ENCODE measurements around the gene OR10H3. TPM values are rescaled to one million over a fixed set of nuclear protein-coding genes. Genes with fewer than 3 reads are reported as not detected.

Gene OR10H3
- polyA plus RNA-seq, result not detected in 2 replicates

DNA sequence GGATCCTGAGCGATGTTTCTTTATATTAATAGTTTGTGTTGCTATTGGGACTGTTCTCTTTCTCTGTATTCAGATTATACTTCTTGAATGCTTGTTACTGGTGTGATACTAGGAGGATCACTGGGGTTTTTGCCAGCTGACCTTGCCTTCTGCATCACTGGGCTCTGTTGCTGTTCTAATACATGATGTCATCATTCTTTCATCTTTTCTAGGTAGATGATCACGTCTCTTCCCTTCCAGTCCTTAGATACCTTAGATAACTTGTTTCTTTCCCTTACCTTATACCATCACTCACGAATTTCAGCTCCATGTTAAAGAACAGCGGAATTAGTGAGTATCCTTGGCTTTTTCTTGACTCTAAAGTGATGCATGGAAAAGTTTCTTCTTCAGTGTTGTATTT is at the start of gene OR10H3:
TSS of gene OR10H3 (plus strand) at position 264 of the 400 bp plus-strand sequence. CDS start 3,408 bp downstream, outside the sequence.

GRCh38 chr19:15727724-15728123 is 10.1 kb upstream of the OR10H3 start, which contains the start of gene OR10H2:
Gene OR10H2 (plus strand): TSS chr19:15728024. CDS start chr19:15728044, 20 bp downstream.

GRCh38 chr19:15787611-15788155 is 49.9 kb downstream of the OR10H3 start, which contains the start of gene OR10H5:
Gene OR10H5 (plus strand): TSS chr19:15787661. CDS start chr19:15794049, 6,388 bp downstream.

Other genes starting within 250 kb of the OR10H3 start
- not detected in 2 replicates for gene CYP4F22, start 229.5 kb upstream of the OR10H3 start, polyA plus RNA-seq
- gene CYP4F8, start 122.8 kb upstream of the OR10H3 start, polyA plus RNA-seq, result not detected in 2 replicates
- 0.15 TPM in 1 of 2 replicates, not detected in the other for gene CYP4F3, start 97.1 kb upstream of the OR10H3 start, polyA plus RNA-seq
- not detected in 2 replicates for gene CYP4F12, start 64.9 kb upstream of the OR10H3 start, polyA plus RNA-seq
- not detected in 2 replicates for gene OR10H2, start 10.0 kb upstream of the OR10H3 start, polyA plus RNA-seq
- gene OR10H5, start 49.7 kb downstream of the OR10H3 start, polyA plus RNA-seq, result not detected in 2 replicates
- not detected in 2 replicates for gene OR10H1, start 77.7 kb downstream of the OR10H3 start, polyA plus RNA-seq
- not detected in 2 replicates for gene CYP4F2, start 160.1 kb downstream of the OR10H3 start, polyA plus RNA-seq
- gene CYP4F11, start 196.5 kb downstream of the OR10H3 start, polyA plus RNA-seq, result 0.89 and 1.3 TPM in 2 replicates
- gene OR10H4, start 211.0 kb downstream of the OR10H3 start, polyA plus RNA-seq, result not detected in 2 replicates

All from Purkinje cell (primary cell).